ENCODE measurements around the gene GALNTL6.

GALNTL6 gene

GRCh38 chr4:172760512-172760911, 947.3 kb downstream of the GALNTL6 start:
- Mint-ChIP-seq H3K9me3 (no peaks in the 10 kb centered on the region), H3K27me3 (ENCODE audit: low read depth, poor library complexity) (no peaks in the 10 kb centered on the region), H3K36me3 (ENCODE audit: low read depth) (no peaks in the 10 kb centered on the region), H3K4me3 (no peak overlapping the region), H3K27ac (no peak overlapping the region), H3K4me1 (peaks cover 18% of the 10 kb centered on the region)
- TF ChIP-seq, protein P1, sequence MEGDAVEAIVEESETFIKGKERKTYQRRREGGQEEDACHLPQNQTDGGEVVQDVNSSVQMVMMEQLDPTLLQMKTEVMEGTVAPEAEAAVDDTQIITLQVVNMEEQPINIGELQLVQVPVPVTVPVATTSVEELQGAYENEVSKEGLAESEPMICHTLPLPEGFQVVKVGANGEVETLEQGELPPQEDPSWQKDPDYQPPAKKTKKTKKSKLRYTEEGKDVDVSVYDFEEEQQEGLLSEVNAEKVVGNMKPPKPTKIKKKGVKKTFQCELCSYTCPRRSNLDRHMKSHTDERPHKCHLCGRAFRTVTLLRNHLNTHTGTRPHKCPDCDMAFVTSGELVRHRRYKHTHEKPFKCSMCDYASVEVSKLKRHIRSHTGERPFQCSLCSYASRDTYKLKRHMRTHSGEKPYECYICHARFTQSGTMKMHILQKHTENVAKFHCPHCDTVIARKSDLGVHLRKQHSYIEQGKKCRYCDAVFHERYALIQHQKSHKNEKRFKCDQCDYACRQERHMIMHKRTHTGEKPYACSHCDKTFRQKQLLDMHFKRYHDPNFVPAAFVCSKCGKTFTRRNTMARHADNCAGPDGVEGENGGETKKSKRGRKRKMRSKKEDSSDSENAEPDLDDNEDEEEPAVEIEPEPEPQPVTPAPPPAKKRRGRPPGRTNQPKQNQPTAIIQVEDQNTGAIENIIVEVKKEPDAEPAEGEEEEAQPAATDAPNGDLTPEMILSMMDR (IDR thresholded peaks at IDR 0.05), result no peak
- no peak for DNase-seq

GRCh38 chr4:172762895-172763294, 949.7 kb downstream of the GALNTL6 start:
- no peak overlapping the region for H3K27ac Mint-ChIP-seq
- no peaks in the 10 kb centered on the region for H3K27me3 Mint-ChIP-seq (ENCODE audit: low read depth, poor library complexity)
- TF ChIP-seq, protein P1 (IDR thresholded peaks at IDR 0.05), result no peak
- DNase-seq, result no peak
- H3K36me3 Mint-ChIP-seq (ENCODE audit: low read depth), result no peaks in the 10 kb centered on the region
- H3K4me3 Mint-ChIP-seq, result no peak overlapping the region
- no peaks in the 10 kb centered on the region for H3K9me3 Mint-ChIP-seq
- peaks cover 36% of the 10 kb centered on the region for H3K4me1 Mint-ChIP-seq

GRCh38 chr4:172770787-172771186, 957.6 kb downstream of the GALNTL6 start:
- H3K4me3 Mint-ChIP-seq, result no peak overlapping the region
- peaks cover 7% of the 10 kb centered on the region for H3K9me3 Mint-ChIP-seq
- H3K27me3 Mint-ChIP-seq (ENCODE audit: low read depth, poor library complexity), result peaks cover 3% of the 10 kb centered on the region
- H3K27ac Mint-ChIP-seq, result no peak overlapping the region
- TF ChIP-seq, protein P1 (IDR thresholded peaks at IDR 0.05), result no peak
- no peak for DNase-seq
- H3K36me3 Mint-ChIP-seq (ENCODE audit: low read depth), result no peaks in the 10 kb centered on the region
- peaks cover 15% of the 10 kb centered on the region for H3K4me1 Mint-ChIP-seq

GRCh38 chr4:172772781-172773180, 959.6 kb downstream of the GALNTL6 start:
- DNase-seq, result no peak
- Mint-ChIP-seq H3K27ac (no peak overlapping the region), H3K27me3 (ENCODE audit: low read depth, poor library complexity) (peaks cover 4% of the 10 kb centered on the region), H3K4me1 (no peaks in the 10 kb centered on the region), H3K4me3 (no peak overlapping the region), H3K9me3 (peaks cover 7% of the 10 kb centered on the region), H3K36me3 (ENCODE audit: low read depth) (no peaks in the 10 kb centered on the region)
- TF ChIP-seq, protein P1 (IDR thresholded peaks at IDR 0.05), result no peak

- Mint-ChIP-seq H3K27ac (no peak overlapping the region), H3K36me3 (ENCODE audit: low read depth) (no peaks in the 10 kb centered on the region), H3K4me3 (no peak overlapping the region), H3K4me1 (peaks cover 25% of the 10 kb centered on the region), H3K27me3 (ENCODE audit: low read depth, poor library complexity) (peaks cover 8% of the 10 kb centered on the region), H3K9me3 (peaks cover 7% of the 10 kb centered on the region)
- TF ChIP-seq, protein P1 (IDR thresholded peaks at IDR 0.05), result no peak
- DNase-seq, result no peak
Observed at GRCh38 chr4:172776203-172776861, 963.1 kb downstream of the GALNTL6 start.
